Umbilical cord (tissue), 2 donors: ENCODE data around the gene SHC3. TPM values are rescaled to one million over a fixed set of nuclear protein-coding genes. Genes with fewer than 3 reads are reported as not detected.
A peak's percentile ranks its signal among the peaks of the same experiment; 100 is the strongest.

Experiments
- DNase-seq: peaks from one replicate; pipeline ENCODE4 v3.0.0-alpha.2; 2015; ENCODE audit warnings: low spot score
- total RNA-seq: library from RNA; depleted of rRNA; stranded (reverse); fragments of >200 nt; gene quantifications from one replicate; pipeline ENCODE4 v1.2.3, GENCODE V29; 2014; ENCODE audit warnings: low replicate concordance; ENCODE audit not compliant: insufficient read depth

SHC3 gene
- total RNA-seq, 1 donor from 2014 or later: 3.1 TPM

- DNase-seq: no peak
These were observed 69.0 kb downstream of the SHC3 start for GRCh38 chr9:89109666-89110065.

- no peak for DNase-seq
These were observed 71.2 kb downstream of the SHC3 start for GRCh38 chr9:89107406-89107805.

- no peak for DNase-seq
These were observed 72.3 kb downstream of the SHC3 start for GRCh38 chr9:89106224-89106851.

GRCh38 chr9:89104821-89105220 lies 73.8 kb downstream of the SHC3 start:
- no peak for DNase-seq

GRCh38 chr9:89097219-89097618 lies 81.4 kb downstream of the SHC3 start:
- DNase-seq: no peak

- DNase-seq: no peak
These were observed 81.8 kb downstream of the SHC3 start for GRCh38 chr9:89096807-89097206.

- no peak for DNase-seq
These were observed 82.7 kb downstream of the SHC3 start for GRCh38 chr9:89095761-89096528.

- no peak for DNase-seq
These were observed 85.2 kb downstream of the SHC3 start for GRCh38 chr9:89093201-89093975.

- no peak for DNase-seq
These were observed 89.4 kb downstream of the SHC3 start for GRCh38 chr9:89089176-89089575.

- no peak for DNase-seq
These were observed 95.0 kb downstream of the SHC3 start for GRCh38 chr9:89083626-89084025.

- peak; percentile 17 for DNase-seq
These were observed 98.4 kb downstream of the SHC3 start for GRCh38 chr9:89080193-89080592.

- peak; percentile 57 for DNase-seq
These were observed 99.2 kb downstream of the SHC3 start for GRCh38 chr9:89079391-89079790.

GRCh38 chr9:89078860-89079259 lies 99.8 kb downstream of the SHC3 start:
- peak; percentile 35 for DNase-seq

GRCh38 chr9:89078421-89078820 lies 100.2 kb downstream of the SHC3 start:
- no peak for DNase-seq

- no peak for DNase-seq
These were observed 101.1 kb downstream of the SHC3 start for GRCh38 chr9:89077519-89077918.

- no peak for DNase-seq
These were observed 105.2 kb downstream of the SHC3 start for GRCh38 chr9:89073397-89073796.

GRCh38 chr9:89071591-89071990 lies 107.0 kb downstream of the SHC3 start:
- no peak for DNase-seq

- DNase-seq: no peak
These were observed 111.8 kb downstream of the SHC3 start for GRCh38 chr9:89066835-89067234.

- DNase-seq: no peak
These were observed 112.7 kb downstream of the SHC3 start for GRCh38 chr9:89065921-89066320.

- DNase-seq: no peak
These were observed 117.8 kb downstream of the SHC3 start for GRCh38 chr9:89060790-89061189.

- no peak for DNase-seq
These were observed 118.6 kb downstream of the SHC3 start for GRCh38 chr9:89059925-89060506.

GRCh38 chr9:89058906-89059305 lies 119.7 kb downstream of the SHC3 start:
- no peak for DNase-seq
